NCI-H460 (cell line): Measurements from ENCODE around the gene PLEKHG3. TPM values are rescaled to one million over a fixed set of nuclear protein-coding genes. Genes with fewer than 3 reads are reported as not detected.

Source experiments
- DNase-seq: peaks from one replicate; pipeline ENCODE4 v3.0.0-alpha.2; 2016; ENCODE audit warnings: low read depth; ENCODE audit errors: extremely low read depth
- total RNA-seq: library from RNA; depleted of rRNA; stranded (reverse); fragments of >200 nt; shearing (Covaris generic); gene quantifications from 2 replicates; pipeline ENCODE4 v1.2.3, GENCODE V29; 2014

Gene PLEKHG3
- total RNA-seq, 1 experiment from 2014 or later, result 20.6 TPM

- peak; percentile 25 for DNase-seq
Observed at GRCh38 chr14:64761441-64762043, 57.3 kb downstream of the PLEKHG3 start.

- peak; percentile 64 for DNase-seq
Observed at GRCh38 chr14:64762044-64763034, 58.1 kb downstream of the PLEKHG3 start.

GRCh38 chr14:64763085-64763782 is 59.0 kb downstream of the PLEKHG3 start:
- no peak for DNase-seq

GRCh38 chr14:64763801-64764621 is 59.8 kb downstream of the PLEKHG3 start:
- no peak for DNase-seq

- peak; percentile 72 for DNase-seq
Observed at GRCh38 chr14:64764641-64765520, 60.7 kb downstream of the PLEKHG3 start.

- DNase-seq, result no peak
Observed at GRCh38 chr14:64765740-64766302, 61.6 kb downstream of the PLEKHG3 start.

GRCh38 chr14:64766430-64767151 is 62.4 kb downstream of the PLEKHG3 start:
- DNase-seq, result no peak

- no peak for DNase-seq
Observed at GRCh38 chr14:64767215-64767964, 63.2 kb downstream of the PLEKHG3 start.

GRCh38 chr14:64768401-64769095 is 64.3 kb downstream of the PLEKHG3 start:
- no peak for DNase-seq

GRCh38 chr14:64769096-64770020 is 65.1 kb downstream of the PLEKHG3 start:
- no peak for DNase-seq

GRCh38 chr14:64770751-64771150 is 66.5 kb downstream of the PLEKHG3 start:
- DNase-seq, result no peak

GRCh38 chr14:64771161-64771560 is 66.9 kb downstream of the PLEKHG3 start:
- DNase-seq, result no peak

- DNase-seq, result no peak
Observed at GRCh38 chr14:64772397-64772950, 68.2 kb downstream of the PLEKHG3 start.

GRCh38 chr14:64773046-64773445 is 68.8 kb downstream of the PLEKHG3 start:
- no peak for DNase-seq

GRCh38 chr14:64773577-64773976 is 69.4 kb downstream of the PLEKHG3 start:
- DNase-seq, result no peak

- no peak for DNase-seq
Observed at GRCh38 chr14:64774272-64774671, 70.0 kb downstream of the PLEKHG3 start.
